Breast epithelium (tissue), 3 donors: ENCODE results near the gene PLPP3.

Source experiments
- CTCF ChIP-seq, 3 donors: fragments of 450-650 bp; IDR thresholded peaks; one replicate each; pipeline ENCODE4 v1.5.1; 2016 to 2017; ENCODE audit warnings: antibody characterized with exemption in 3 of 3, mild to moderate bottlenecking in 3 of 3, moderate library complexity in 3 of 3
- POLR2A ChIP-seq: fragments of 450-650 bp; IDR thresholded peaks from one replicate; pipeline ENCODE4 v1.6.1; 2016; ENCODE audit warnings: antibody characterized with exemption, mild to moderate bottlenecking, moderate library complexity

- TF ChIP-seq CTCF (IDR thresholded peaks at IDR 0.05): no peak
- TF ChIP-seq POLR2A: no peak
These were observed 83.8 kb downstream of the PLPP3 start for GRCh38 chr1:56495538-56495937.
